HepG2 (cell line): ENCODE results near the gene SMPD3. TPM values are rescaled to one million over a fixed set of nuclear protein-coding genes. Genes with fewer than 3 reads are reported as not detected.
A peak's percentile ranks its signal among the peaks of the same experiment; 100 is the strongest.

ENCODE experiments used
- ARID5B ChIP-seq: IDR thresholded peaks from 2 replicates; pipeline ENCODE4 v1.4.0; 2020; ENCODE audit warnings: mild to moderate bottlenecking, missing genetic modification reagents
- CBFB ChIP-seq: sonication (generic); formaldehyde crosslinking; IDR thresholded peaks from 2 replicates; pipeline ENCODE4 v1.4.0; 2020; ENCODE audit warnings: missing genetic modification reagents
- HNRNPL ChIP-seq: fragments of 200-400 bp; formaldehyde crosslinking; IDR thresholded peaks from 2 replicates; pipeline ENCODE4 v1.6.1; 2017; ENCODE audit warnings: mild to moderate bottlenecking, low read depth, low read length
- MAFK ChIP-seq, 2 experiments: IDR thresholded peaks in 1 of 2; conservative IDR thresholded peaks in 1 of 2; 2 replicates each; pipeline ENCODE4 v1.6.1; 2011; ENCODE audit warnings: improper control_type of control experiment in 2 of 2, low read length in 2 of 2
- MAZ ChIP-seq, 2 experiments: sonication (generic) in 1 of 2; formaldehyde crosslinking in 1 of 2; IDR thresholded peaks; 2 replicates each; pipeline versions ENCODE4 v1.5.0 to v1.6.1; 2012 to 2020; ENCODE audit warnings: low read depth in 2 of 2, mild to moderate bottlenecking in 2 of 2, borderline replicate concordance in 1 of 2, improper control_type of control experiment in 1 of 2, low read length in 1 of 2, missing genetic modification reagents in 1 of 2, moderate library complexity in 1 of 2
- NR2F1 ChIP-seq, 2 experiments: fragments of 450-650 bp in 1 of 2; formaldehyde crosslinking in 1 of 2; IDR thresholded peaks; 2 replicates each; pipeline versions ENCODE4 v1.5.0 to v1.6.1; 2016 to 2020; ENCODE audit warnings: mild to moderate bottlenecking in 1 of 2, missing compliant biosample characterization in 1 of 2, missing genetic modification reagents in 1 of 2, moderate library complexity in 1 of 2
- POGZ ChIP-seq: sonication (generic); formaldehyde crosslinking; IDR thresholded peaks from 2 replicates; pipeline ENCODE4 v1.4.0; 2020; ENCODE audit warnings: mild to moderate bottlenecking, missing genetic modification reagents
- PRMT3 ChIP-seq: sonication (generic); formaldehyde crosslinking; IDR thresholded peaks from 2 replicates; pipeline ENCODE4 v1.8.1; 2022; ENCODE audit warnings: low read depth, mild to moderate bottlenecking, moderate library complexity, missing genetic modification reagents, borderline replicate concordance
- RAD21 ChIP-seq: fragments of 450-650 bp; formaldehyde crosslinking; IDR thresholded peaks from 2 replicates; pipeline ENCODE4 v1.5.0; 2020; ENCODE audit warnings: mild to moderate bottlenecking
- RARG ChIP-seq: sonication (generic); formaldehyde crosslinking; IDR thresholded peaks from 2 replicates; pipeline ENCODE4 v1.4.0; 2020; ENCODE audit warnings: low read depth, mild to moderate bottlenecking, missing genetic modification reagents
- RFX1 ChIP-seq: fragments of 450-650 bp; IDR thresholded peaks from 2 replicates; pipeline ENCODE4 v1.6.1; 2017
- SRSF4 ChIP-seq: fragments of 200-400 bp; formaldehyde crosslinking; IDR thresholded peaks from one replicate; pipeline ENCODE4 v1.6.1; 2018; ENCODE audit warnings: mild to moderate bottlenecking, low read depth, low read length, moderate library complexity; ENCODE audit not compliant: poor library complexity, severe bottlenecking
- TSC22D2 ChIP-seq: sonication (generic); formaldehyde crosslinking; IDR thresholded peaks from 2 replicates; pipeline ENCODE4 v1.5.1; 2020; ENCODE audit warnings: missing genetic modification reagents, mild to moderate bottlenecking, borderline replicate concordance
- ZC3H4 ChIP-seq: sonication (generic); formaldehyde crosslinking; IDR thresholded peaks from 2 replicates; pipeline ENCODE4 v1.4.0; 2020; ENCODE audit warnings: missing genetic modification reagents, borderline replicate concordance
- ZNF180 ChIP-seq: sonication (generic); formaldehyde crosslinking; IDR thresholded peaks from 2 replicates; pipeline ENCODE4 v1.4.0; 2020; ENCODE audit warnings: low read depth, missing genetic modification reagents, borderline replicate concordance
- ZNF292 ChIP-seq: sonication (generic); formaldehyde crosslinking; IDR thresholded peaks from 2 replicates; pipeline ENCODE4 v1.8.1; 2022; ENCODE audit warnings: mild to moderate bottlenecking, low read depth, missing genetic modification reagents, borderline replicate concordance
- ZNF44 ChIP-seq: sonication (generic); formaldehyde crosslinking; IDR thresholded peaks from 2 replicates; pipeline ENCODE4 v1.5.1; 2020; ENCODE audit warnings: mild to moderate bottlenecking, missing genetic modification reagents
- ZSCAN9 ChIP-seq: IDR thresholded peaks from 2 replicates; pipeline ENCODE4 v1.6.1; 2016; ENCODE audit warnings: borderline replicate concordance
- polyA plus RNA-seq, 8 experiments: library from polyadenylated mRNA; depleted of rRNA in 3 of 8; stranded (reverse) in 7 of 8; unstranded in 1 of 8; fragments of >200 nt; fragmentation: Illumina TruSeq in 4 of 8; extraction: Trizol in 4 of 8; gene quantifications; 2 replicates each; pipeline versions ENCODE4 v1.2.1 to v1.2.3, GENCODE V29; 2011 to 2016; ENCODE audit warnings: low read depth in 4 of 8, missing spikeins in 1 of 8, mixed read lengths in 1 of 8; ENCODE audit not compliant: insufficient read depth in 1 of 8
- total RNA-seq, 5 experiments: library from RNA; depleted of rRNA; stranded (reverse); fragments of >200 nt; fragmentation: Illumina TruSeq; extraction: Trizol; gene quantifications; 2 replicates each; pipeline ENCODE4 v1.2.3, GENCODE V29; 2016; ENCODE audit warnings: low read depth in 1 of 5
- TF ChIP-seq, protein P1 (sequence below): sonication (generic); formaldehyde crosslinking; IDR thresholded peaks from 2 replicates; pipeline ENCODE4 v1.4.0; 2020; ENCODE audit warnings: missing genetic modification reagents
- TF ChIP-seq, protein P2 (sequence below): fragments of 450-650 bp; IDR thresholded peaks from 2 replicates; pipeline ENCODE4 v1.6.1; 2016

Gene SMPD3
- total and polyA plus RNA-seq, 2 of the 13 experiments (the other 11 are each of a cell fraction or from before 2014, with no cell fraction given), result 0.07 to 0.32 TPM

GRCh38 chr16:68448360-68448970 lies at the start of gene SMPD3 (continued):
- TF ChIP-seq ARID5B (peak; percentile 72), SRSF4 (no peak), PRMT3 (CRISPR knock-in tag) (peak; percentile 88; the same call in 1 of the 2 replicates), ZSCAN9 (CRISPR knock-in tag) (peak; percentile 92), RFX1 (peak; percentile 70; the same call in 1 of the 2 replicates), NR2F1 (CRISPR knock-in tag; IDR thresholded peaks at IDR 0.05) (no peak), POGZ (CRISPR knock-in tag) (peak; percentile 65; the same call in 1 of the 2 replicates), CBFB (peak; percentile 70; the same call in 1 of the 2 replicates), RAD21 (no peak; the same call in none of the 2 replicates), ZNF292 (CRISPR knock-in tag) (no peak), RARG (CRISPR knock-in tag) (0 out of 2 replicates have a peak, but pooled peaks have one; percentile 82), ZNF180 (CRISPR knock-in tag) (peak; percentile 55; the same call in 1 of the 2 replicates), MAZ (IDR thresholded peaks at IDR 0.05; ENCODE audit: borderline replicate concordance, low read depth, low read length) (peak; percentile 96), MAZ (CRISPR knock-in tag; IDR thresholded peaks at IDR 0.05; ENCODE audit: low read depth) (peak; percentile 95), MAFK (conservative IDR thresholded peaks at IDR 0.05 in 1 of 2, IDR thresholded peaks at IDR 0.05 in 1 of 2; ENCODE audit: low read length in 2 of 2) (no peak), ZC3H4 (no peak), TSC22D2 (CRISPR knock-in tag) (peak; percentile 79; the same call in 1 of the 2 replicates), ZNF44 (no peak), HNRNPL (no peak)
- TF ChIP-seq, protein P1, sequence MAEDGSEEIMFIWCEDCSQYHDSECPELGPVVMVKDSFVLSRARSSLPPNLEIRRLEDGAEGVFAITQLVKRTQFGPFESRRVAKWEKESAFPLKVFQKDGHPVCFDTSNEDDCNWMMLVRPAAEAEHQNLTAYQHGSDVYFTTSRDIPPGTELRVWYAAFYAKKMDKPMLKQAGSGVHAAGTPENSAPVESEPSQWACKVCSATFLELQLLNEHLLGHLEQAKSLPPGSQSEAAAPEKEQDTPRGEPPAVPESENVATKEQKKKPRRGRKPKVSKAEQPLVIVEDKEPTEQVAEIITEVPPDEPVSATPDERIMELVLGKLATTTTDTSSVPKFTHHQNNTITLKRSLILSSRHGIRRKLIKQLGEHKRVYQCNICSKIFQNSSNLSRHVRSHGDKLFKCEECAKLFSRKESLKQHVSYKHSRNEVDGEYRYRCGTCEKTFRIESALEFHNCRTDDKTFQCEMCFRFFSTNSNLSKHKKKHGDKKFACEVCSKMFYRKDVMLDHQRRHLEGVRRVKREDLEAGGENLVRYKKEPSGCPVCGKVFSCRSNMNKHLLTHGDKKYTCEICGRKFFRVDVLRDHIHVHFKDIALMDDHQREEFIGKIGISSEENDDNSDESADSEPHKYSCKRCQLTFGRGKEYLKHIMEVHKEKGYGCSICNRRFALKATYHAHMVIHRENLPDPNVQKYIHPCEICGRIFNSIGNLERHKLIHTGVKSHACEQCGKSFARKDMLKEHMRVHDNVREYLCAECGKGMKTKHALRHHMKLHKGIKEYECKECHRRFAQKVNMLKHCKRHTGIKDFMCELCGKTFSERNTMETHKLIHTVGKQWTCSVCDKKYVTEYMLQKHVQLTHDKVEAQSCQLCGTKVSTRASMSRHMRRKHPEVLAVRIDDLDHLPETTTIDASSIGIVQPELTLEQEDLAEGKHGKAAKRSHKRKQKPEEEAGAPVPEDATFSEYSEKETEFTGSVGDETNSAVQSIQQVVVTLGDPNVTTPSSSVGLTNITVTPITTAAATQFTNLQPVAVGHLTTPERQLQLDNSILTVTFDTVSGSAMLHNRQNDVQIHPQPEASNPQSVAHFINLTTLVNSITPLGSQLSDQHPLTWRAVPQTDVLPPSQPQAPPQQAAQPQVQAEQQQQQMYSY (CRISPR knock-in tag), result peak; percentile 70; the same call in 1 of the 2 replicates
- TF ChIP-seq, protein P2, sequence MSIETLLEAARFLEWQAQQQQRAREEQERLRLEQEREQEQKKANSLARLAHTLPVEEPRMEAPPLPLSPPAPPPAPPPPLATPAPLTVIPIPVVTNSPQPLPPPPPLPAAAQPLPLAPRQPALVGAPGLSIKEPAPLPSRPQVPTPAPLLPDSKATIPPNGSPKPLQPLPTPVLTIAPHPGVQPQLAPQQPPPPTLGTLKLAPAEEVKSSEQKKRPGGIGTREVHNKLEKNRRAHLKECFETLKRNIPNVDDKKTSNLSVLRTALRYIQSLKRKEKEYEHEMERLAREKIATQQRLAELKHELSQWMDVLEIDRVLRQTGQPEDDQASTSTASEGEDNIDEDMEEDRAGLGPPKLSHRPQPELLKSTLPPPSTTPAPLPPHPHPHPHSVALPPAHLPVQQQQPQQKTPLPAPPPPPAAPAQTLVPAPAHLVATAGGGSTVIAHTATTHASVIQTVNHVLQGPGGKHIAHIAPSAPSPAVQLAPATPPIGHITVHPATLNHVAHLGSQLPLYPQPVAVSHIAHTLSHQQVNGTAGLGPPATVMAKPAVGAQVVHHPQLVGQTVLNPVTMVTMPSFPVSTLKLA, result no peak
